K562 (cell line): ENCODE results near the gene DDC. TPM values are rescaled to one million over a fixed set of nuclear protein-coding genes. Genes with fewer than 3 reads are reported as not detected.

Source experiments
- ATAC-seq: fragments of 200-7000 bp; cut with Tn5 transposase; 3 replicates; pipeline ENCODE4 v1.9.1; 2020; ENCODE audit warnings: moderate library complexity
- BruUV-seq: library from RNA; stranded (reverse); fragments of 400-500 nt; replicated peaks from 2 replicates; lab custom pipeline; 2021; lab: Mats Ljungman, UMichigan
- CTCF ChIA-PET: fragments of 300-600 bp; formaldehyde crosslinking; extraction: SDS; loops from one replicate; lab custom pipeline; 2021; ENCODE audit warnings: low intra/inter-chr PET ratio; lab: Yijun Ruan, JAX
- POLR2A ChIA-PET: fragments of 300-600, 350-650 bp; sonication (Branson Sonifier 250); formaldehyde crosslinking; extraction: SDS; loops from one replicate; lab custom pipeline; 2021; ENCODE audit warnings: antibody characterized with exemption, inconsistent platforms; lab: Yijun Ruan, JAX
- DNase-seq, 4 experiments: peaks; one replicate each; pipeline versions ENCODE4 v3.0.0 to v3.0.0-alpha.2; 2011 to 2018; ENCODE audit warnings: low spot score in 3 of 4, mixed read lengths in 3 of 4; ENCODE audit errors: extremely low read depth in 1 of 4
- FAIRE-seq: peaks from 2 replicates; lab custom pipeline; 2011; peaks lifted over from hg19 to GRCh38; lab: Jason Lieb, UNC
- H2AFZ ChIP-seq: 2 replicates; pipeline ENCODE4 v1.6.0; 2011; ENCODE audit warnings: low read depth, low read length, control low read depth, inconsistent platforms
- H3K27ac ChIP-seq: fragments of 200-600 bp; 3 replicates; pipeline ENCODE4 v1.8.0; 2011; ENCODE audit warnings: low read depth, mild to moderate bottlenecking, control low read depth, inconsistent platforms, low read length, moderate library complexity, mixed read lengths; ENCODE audit errors: extremely low read depth
- H3K27me3 ChIP-seq, 2 experiments: fragments of 300-600 bp in 1 of 2; 2 replicates in 1 of 2; 3 replicates in 1 of 2; pipeline versions ENCODE4 v1.6.0 to v1.8.0; 2011; ENCODE audit warnings: inconsistent platforms in 2 of 2, low read length in 2 of 2, mild to moderate bottlenecking in 1 of 2, mixed read lengths in 1 of 2, moderate library complexity in 1 of 2; ENCODE audit not compliant: control insufficient read depth in 2 of 2, insufficient read depth in 2 of 2
- H3K36me3 ChIP-seq: fragments of 300-600 bp; 3 replicates; pipeline ENCODE4 v1.8.0; 2011; ENCODE audit warnings: mild to moderate bottlenecking, low read length, inconsistent platforms; ENCODE audit not compliant: control insufficient read depth, insufficient read depth
- H3K4me1 ChIP-seq, 2 experiments: fragments of 200-600 bp in 1 of 2; replicated peaks in 1 of 2; 2 replicates in 1 of 2; 3 replicates in 1 of 2; pipeline versions ENCODE4 v1.5.1 to v1.8.0; 2011; ENCODE audit warnings: inconsistent platforms in 2 of 2, low read length in 2 of 2, mild to moderate bottlenecking in 1 of 2, mixed read lengths in 1 of 2, moderate library complexity in 1 of 2; ENCODE audit not compliant: control insufficient read depth in 2 of 2, insufficient read depth in 2 of 2
- H3K4me2 ChIP-seq: 2 replicates; pipeline ENCODE4 v1.6.1; 2011; ENCODE audit warnings: low read length, control low read depth, inconsistent platforms, mixed read lengths; ENCODE audit not compliant: insufficient read depth
- H3K4me3 ChIP-seq: fragments of 200-600 bp; sonication (generic), shearing (Covaris generic); 2 replicates; pipeline ENCODE4 v1.5.1; 2016; ENCODE audit warnings: control low read depth, inconsistent platforms
- H3K79me2 ChIP-seq: fragments of 200-600 bp; 3 replicates; pipeline ENCODE4 v1.8.0; 2011; ENCODE audit warnings: low read length, inconsistent platforms; ENCODE audit not compliant: control insufficient read depth, insufficient read depth
- H3K9ac ChIP-seq, 2 experiments: 2 replicates each; pipeline versions ENCODE4 v1.6.0 to v1.6.1; 2011; ENCODE audit warnings: low read depth in 2 of 2, low read length in 2 of 2, control low read depth in 1 of 2, inconsistent platforms in 1 of 2, mild to moderate bottlenecking in 1 of 2, mixed read lengths in 1 of 2; ENCODE audit not compliant: insufficient read depth in 1 of 2
- H3K9me1 ChIP-seq: one replicate; pipeline ENCODE4 v1.6.0; 2011; ENCODE audit warnings: inconsistent platforms, mild to moderate bottlenecking, low read length, moderate library complexity; ENCODE audit not compliant: control insufficient read depth, insufficient read depth
- H3K9me3 ChIP-seq: replicated peaks from 2 replicates; pipeline ENCODE4 v1.5.1; 2011; ENCODE audit warnings: low read depth, low read length, inconsistent platforms; ENCODE audit not compliant: control insufficient read depth, insufficient read depth
- H4K20me1 ChIP-seq: replicated peaks from 2 replicates; pipeline ENCODE4 v1.6.1; 2011; ENCODE audit warnings: low read length, inconsistent platforms, mixed read lengths; ENCODE audit not compliant: control insufficient read depth, insufficient read depth
- CCAR2 ChIP-seq: fragments of 200-400 bp; formaldehyde crosslinking; IDR thresholded peaks from 2 replicates; pipeline ENCODE4 v1.6.1; 2017; ENCODE audit warnings: mild to moderate bottlenecking, low read depth, low read length
- CCNT2 ChIP-seq: IDR thresholded peaks from 2 replicates; pipeline ENCODE4 v1.6.1; 2011; ENCODE audit warnings: borderline replicate concordance, low read depth, mild to moderate bottlenecking, moderate library complexity, mixed read lengths, low read length; ENCODE audit not compliant: insufficient read length; ENCODE audit errors: extremely low read depth
- CEBPB ChIP-seq: fragments of 450-650 bp; IDR thresholded peaks from 2 replicates; pipeline ENCODE4 v1.6.1; 2016; ENCODE audit warnings: missing genetic modification characterization, missing compliant biosample characterization
- CREB1 ChIP-seq, 2 experiments: sonication (generic) in 1 of 2; formaldehyde crosslinking in 1 of 2; IDR thresholded peaks; 2 replicates each; pipeline versions ENCODE4 v1.6.1 to v1.8.0; 2012 to 2022; ENCODE audit warnings: inconsistent platforms in 1 of 2, mild to moderate bottlenecking in 1 of 2, missing genetic modification reagents in 1 of 2, moderate library complexity in 1 of 2
- EP400 ChIP-seq: fragments of 450-650 bp; IDR thresholded peaks from 2 replicates; pipeline ENCODE4 v1.6.1; 2017; ENCODE audit warnings: antibody characterized with exemption, mild to moderate bottlenecking, moderate library complexity
- FOXA1 ChIP-seq: fragments of 450-650 bp; IDR thresholded peaks from 2 replicates; pipeline ENCODE4 v1.6.1; 2016; ENCODE audit warnings: mild to moderate bottlenecking, borderline replicate concordance
- GABPB2 ChIP-seq: fragments of 250-450 bp; sonication (Bioruptor Pico); conservative IDR thresholded peaks from 2 replicates; pipeline ENCODE4 v1.5.1; 2021; ENCODE audit warnings: mild to moderate bottlenecking
- HOXB6 ChIP-seq: fragments of 250-450 bp; sonication (Bioruptor Pico); IDR thresholded peaks from 2 replicates; pipeline ENCODE4 v1.5.1; 2022; ENCODE audit warnings: mild to moderate bottlenecking, borderline replicate concordance
- NFIC ChIP-seq: fragments of 450-650 bp; IDR thresholded peaks from 2 replicates; pipeline ENCODE4 v1.6.1; 2017; ENCODE audit warnings: mild to moderate bottlenecking, inconsistent platforms
- SMAD3 ChIP-seq: fragments of 450-650 bp; formaldehyde crosslinking; conservative IDR thresholded peaks from 2 replicates; pipeline ENCODE4 v1.4.0; 2020; ENCODE audit warnings: mild to moderate bottlenecking
- SMC3 ChIP-seq: conservative IDR thresholded peaks from 2 replicates; pipeline ENCODE4 v1.6.1; 2011; ENCODE audit warnings: low read depth, low read length, improper control_type of control experiment; ENCODE audit not compliant: insufficient read depth
- TFAP4 ChIP-seq: sonication (generic); formaldehyde crosslinking; IDR thresholded peaks from 2 replicates; pipeline ENCODE4 v1.8.0; 2022; ENCODE audit warnings: missing genetic modification reagents, mild to moderate bottlenecking, moderate library complexity, borderline replicate concordance
- USF2 ChIP-seq: sonication (generic); formaldehyde crosslinking; IDR thresholded peaks from 2 replicates; pipeline ENCODE4 v1.5.0; 2020; ENCODE audit warnings: missing genetic modification reagents
- ZBTB7A ChIP-seq: IDR thresholded peaks from 2 replicates; pipeline ENCODE4 v1.6.1; 2011; ENCODE audit warnings: low read depth, mild to moderate bottlenecking, low read length, moderate library complexity, borderline replicate concordance; ENCODE audit not compliant: control insufficient read depth
- whole genome bisulfite sequencing: fragments of 100-300 bp; shearing (Covaris generic); methylation state at CpG from one replicate; pipeline ENCODE4 v1.1.6; 2016; ENCODE audit warnings: low coverage, mixed read lengths; ENCODE audit not compliant: insufficient coverage; ENCODE audit errors: missing lambda C conversion rate; 5-methylcytosine and 5-hydroxymethylcytosine counted together
- in situ Hi-C: fragments of 300-500 bp; cut with MboI; formaldehyde crosslinking; loops from 4 replicates; pipeline ENCODE4 v1.15.0; 2018; ENCODE audit warnings: inconsistent platforms, mixed read lengths
- intact Hi-C: fragments of 100-400 bp; cut with micrococcal nuclease; formaldehyde crosslinking; loops from 2 replicates; pipeline ENCODE4 v1.14.2; 2022
- polyA plus RNA-seq, 8 experiments: library from polyadenylated mRNA; depleted of rRNA in 4 of 8; stranded (reverse) in 5 of 8; unstranded in 3 of 8; fragments of >200 nt; fragmentation: Nextera tagmentation in 2 of 8; fragmentation: Illumina TruSeq in 1 of 8; extraction: Ambion mirVana in 2 of 8; extraction: Trizol in 1 of 8; gene quantifications; 2 replicates each; pipeline versions ENCODE4 v1.2.1 to v1.2.3, GENCODE V29; 2011 to 2014; ENCODE audit warnings: inconsistent platforms in 1 of 8, missing spikeins in 1 of 8
- total RNA-seq, 7 experiments: library from RNA; depleted of rRNA in 6 of 7; stranded (reverse); fragments of >200 nt in 6 of 7; fragmentation: Illumina TruSeq in 2 of 7; extraction: Trizol in 2 of 7; gene quantifications; 2 replicates each; pipeline versions ENCODE4 v1.2.1 to v1.2.3, GENCODE V29; 2011 to 2021; ENCODE audit warnings: low replicate concordance in 1 of 7

DDC gene
- total and polyA plus RNA-seq, 9 of the 15 experiments (the other 6 are each of a cell fraction or from before 2014, with no cell fraction given), result not detected

GRCh38 chr7:50584793-50585408 lies 19.7 kb upstream of the DDC start:
- Histone ChIP-seq H3K36me3 (no peaks in the 10 kb centered on the region), H3K4me3 (no peak overlapping the region), H3K9me1 (no peaks in the 10 kb centered on the region), H3K27me3 (no peaks in the 10 kb centered on the region; a peak in 2 of 5 replicates), H2AFZ (no peak overlapping the region), H3K27ac (no peak overlapping the region), H4K20me1 (no peaks in the 10 kb centered on the region), H3K9me3 (0 out of 2 replicates have a peak, but pooled peaks cover 1% of the 10 kb centered on the region), H3K9ac (no peak overlapping the region), H3K4me2 (no peak overlapping the region), H3K4me1 (no peaks in the 10 kb centered on the region), H3K79me2 (no peaks in the 10 kb centered on the region)
- FAIRE-seq (no peak), ATAC-seq (no peak), DNase-seq (no peak)
- no peak for TF ChIP-seq EP400
- TF ChIP-seq CEBPB (tag), result no peak
- no peak for TF ChIP-seq ZBTB7A
- in situ Hi-C loops (no loop called here), intact Hi-C loops (no loop called here)
- BruUV-seq, result no TSS peak
- POLR2A ChIA-PET, result interaction anchor here (0.9 kb wide), 1 partner anchor 50 kb away, joined by 3 read pairs; no protein-coding TSS in a partner anchor
- CTCF ChIA-PET, result no interaction called here
- WGBS, result 5% methylated on average over 5 of the region's 5 CpGs

- CTCF ChIA-PET, result no interaction called here
- no peak for TF ChIP-seq SMAD3 (CRISPR knock-in tag)
- TF ChIP-seq GABPB2, result no peak
- no peak for TF ChIP-seq CREB1 (IDR thresholded peaks at IDR 0.05)
- TF ChIP-seq CREB1 (CRISPR knock-in tag; IDR thresholded peaks at IDR 0.05), result no peak
- no peak for TF ChIP-seq NFIC
- TF ChIP-seq FOXA1, result no peak
- TF ChIP-seq CCNT2, result no peak
- TF ChIP-seq SMC3, result no peak
- TF ChIP-seq TFAP4 (CRISPR knock-in tag), result no peak
- TF ChIP-seq USF2, result no peak
- no peak for TF ChIP-seq HOXB6
- no peak for TF ChIP-seq CCAR2
These were observed 19.2 kb upstream of the DDC start for GRCh38 chr7:50584386-50584785.

More at GRCh38 chr7:50584386-50584785, 19.2 kb upstream of the DDC start:
- Histone ChIP-seq H3K4me2 (no peak overlapping the region), H3K4me3 (no peak overlapping the region), H2AFZ (no peak overlapping the region), H3K79me2 (no peaks in the 10 kb centered on the region), H3K36me3 (no peaks in the 10 kb centered on the region), H3K27me3 (no peaks in the 10 kb centered on the region; a peak in 2 of 5 replicates), H3K9me3 (0 out of 2 replicates have a peak, but pooled peaks cover 1% of the 10 kb centered on the region), H4K20me1 (no peaks in the 10 kb centered on the region), H3K4me1 (no peaks in the 10 kb centered on the region), H3K27ac (no peak overlapping the region), H3K9ac (no peak overlapping the region), H3K9me1 (no peaks in the 10 kb centered on the region)
- no peak for DNase-seq
- intact Hi-C loops (no loop called here), in situ Hi-C loops (no loop called here)
- no TSS peak for BruUV-seq
- FAIRE-seq, result no peak
- WGBS, result 2% methylated on average over 4 of the region's 4 CpGs
- POLR2A ChIA-PET, result interaction anchor here (0.9 kb wide), 1 partner anchor 50 kb away, joined by 3 read pairs; no protein-coding TSS in a partner anchor
- ATAC-seq, result no peak
